NOMO-1 (cell line): ENCODE data around the gene HS3ST1.

Experiments used
- DNase-seq, 2 experiments: peaks; one replicate each; lab custom pipeline; 2025; ENCODE audit not compliant: unreplicated experiment in 2 of 2; lab: John Stamatoyannopoulos, UW

HS3ST1 gene

GRCh38 chr4:11428231-11428898 lies at the start of gene HS3ST1:
Gene HS3ST1 (minus strand): TSS chr4:11428894. CDS start chr4:11400005, 28,889 bp downstream.
- DNase-seq, result no peak

GRCh38 chr4:11475871-11476270 lies 47.2 kb upstream of the HS3ST1 start:
- no peak for DNase-seq

GRCh38 chr4:11474146-11474545 lies 45.5 kb upstream of the HS3ST1 start:
- DNase-seq, result peak in 1 of 2 experiments; percentile 7

- no peak for DNase-seq
Observed at GRCh38 chr4:11472535-11472934, 43.8 kb upstream of the HS3ST1 start.

- peak; percentile 17 to 43 for DNase-seq
Observed at GRCh38 chr4:11471618-11472017, 42.9 kb upstream of the HS3ST1 start.

GRCh38 chr4:11471046-11471441 lies 42.4 kb upstream of the HS3ST1 start:
- DNase-seq, result no peak

GRCh38 chr4:11470438-11471045 lies 41.8 kb upstream of the HS3ST1 start:
- no peak for DNase-seq

- DNase-seq, result no peak
Observed at GRCh38 chr4:11469650-11470437, 41.1 kb upstream of the HS3ST1 start.

GRCh38 chr4:11468901-11469300 lies 40.2 kb upstream of the HS3ST1 start:
- no peak for DNase-seq

- DNase-seq, result no peak
Observed at GRCh38 chr4:11467931-11468330, 39.2 kb upstream of the HS3ST1 start.

- DNase-seq, result no peak
Observed at GRCh38 chr4:11463707-11464106, 35.0 kb upstream of the HS3ST1 start.

GRCh38 chr4:11456401-11456800 lies 27.7 kb upstream of the HS3ST1 start:
- DNase-seq, result no peak

GRCh38 chr4:11455201-11455835 lies 26.6 kb upstream of the HS3ST1 start:
- DNase-seq, result no peak

- no peak for DNase-seq
Observed at GRCh38 chr4:11451716-11452115, 23.0 kb upstream of the HS3ST1 start.

GRCh38 chr4:11446155-11446811 lies 17.6 kb upstream of the HS3ST1 start:
- DNase-seq, result no peak

GRCh38 chr4:11441194-11441556 lies 12.5 kb upstream of the HS3ST1 start:
- no peak for DNase-seq

- DNase-seq, result no peak
Observed at GRCh38 chr4:11440481-11441193, 11.9 kb upstream of the HS3ST1 start.

- no peak for DNase-seq
Observed at GRCh38 chr4:11439836-11440235, 11.1 kb upstream of the HS3ST1 start.

- no peak for DNase-seq
Observed at GRCh38 chr4:11438647-11439046, 10.0 kb upstream of the HS3ST1 start.

GRCh38 chr4:11436673-11437072 lies 8.0 kb upstream of the HS3ST1 start:
- no peak for DNase-seq
